Endothelial cell of umbilical vein (primary cell): ENCODE measurements around the gene SCAF11.

Experiments
- CTCF ChIP-seq, 2 donors: IDR thresholded peaks; 1 replicate in 1 of 2; 2 replicates in 1 of 2; pipeline ENCODE4 v1.5.1; 2011; ENCODE audit warnings: low read length in 2 of 2, mild to moderate bottlenecking in 2 of 2, moderate library complexity in 2 of 2, control low read depth in 1 of 2, inconsistent platforms in 1 of 2, low read depth in 1 of 2; ENCODE audit not compliant: insufficient read depth in 1 of 2; ENCODE audit errors: extremely low read depth in 1 of 2
- EZH2 ChIP-seq: IDR thresholded peaks from 2 replicates; pipeline ENCODE4 v1.6.1; 2012; ENCODE audit warnings: borderline replicate concordance, low read depth, mild to moderate bottlenecking, moderate library complexity, low read length, inconsistent platforms; ENCODE audit not compliant: severe bottlenecking
- FOS ChIP-seq: IDR thresholded peaks from 2 replicates; pipeline ENCODE4 v1.6.1; 2011; ENCODE audit warnings: mild to moderate bottlenecking, low read length, moderate library complexity, borderline replicate concordance; ENCODE audit not compliant: insufficient read depth
- GATA2 ChIP-seq: IDR thresholded peaks from 2 replicates; pipeline ENCODE4 v1.7.0; 2011; ENCODE audit warnings: low read depth, mild to moderate bottlenecking, moderate library complexity, mixed read lengths, low read length; ENCODE audit not compliant: insufficient read length, insufficient read depth
- JUN ChIP-seq: IDR thresholded peaks from 2 replicates; pipeline ENCODE4 v1.6.1; 2011; ENCODE audit warnings: borderline replicate concordance, low read depth; ENCODE audit not compliant: insufficient read length, insufficient read depth
- MAX ChIP-seq: IDR thresholded peaks from 2 replicates; pipeline ENCODE4 v1.6.1; 2011; ENCODE audit not compliant: insufficient read depth, insufficient read length
- POLR2A ChIP-seq: IDR thresholded peaks from 2 replicates; pipeline ENCODE4 v1.6.1; 2012; ENCODE audit warnings: low read depth, mild to moderate bottlenecking, control low read depth, low read length
- POLR2AphosphoS5 ChIP-seq: IDR thresholded peaks from 2 replicates; pipeline ENCODE4 v1.6.1; 2012; ENCODE audit warnings: low read depth, mild to moderate bottlenecking, control low read depth, low read length, moderate library complexity; ENCODE audit not compliant: insufficient read depth

DNA sequence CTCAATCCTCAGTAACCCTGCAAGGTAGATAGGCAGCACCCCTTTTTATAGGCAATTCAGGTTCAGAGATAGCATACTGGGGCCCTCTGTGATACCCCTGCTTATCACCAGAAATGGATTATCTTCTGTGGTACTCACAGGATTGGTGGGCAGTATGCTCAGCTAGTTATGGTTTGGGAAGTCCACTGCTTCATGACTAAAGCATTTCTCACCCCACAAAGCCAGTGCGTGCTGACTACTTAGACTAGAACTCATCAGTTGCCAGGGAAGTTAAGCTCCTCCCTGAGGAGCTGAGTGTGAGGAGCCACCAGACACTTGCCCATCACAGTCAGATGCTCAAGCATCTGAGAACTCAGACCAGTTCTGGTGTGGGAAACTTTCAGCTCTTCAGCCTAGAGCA, 76.3 kb downstream of the SCAF11 start:
- TF ChIP-seq CTCF (IDR thresholded peaks at IDR 0.05; ENCODE audit: extremely low read depth in 1 of 2, insufficient read depth in 1 of 2, low read depth in 1 of 2, low read length in 2 of 2) (no peak), POLR2AphosphoS5 (no peak), POLR2A (no peak), EZH2 (no peak), FOS (no peak), JUN (no peak), MAX (no peak), GATA2 (no peak)
